CD4-positive, alpha-beta T cell (primary cell): ENCODE data around the gene TBC1D19. TPM values are rescaled to one million over a fixed set of nuclear protein-coding genes. Genes with fewer than 3 reads are reported as not detected.

Experiments used
- ATAC-seq: fragments of 200-7000 bp; cut with Tn5 transposase; one replicate; pipeline ENCODE4 v1.10.0; 2022; ENCODE audit warnings: mild to moderate bottlenecking; ENCODE audit not compliant: poor library complexity
- CTCF ChIA-PET: fragments of 350-600 bp; sonication (Branson Sonifier 250); formaldehyde crosslinking; loops from one replicate; lab custom pipeline; 2021; ENCODE audit warnings: antibody characterized with exemption, inconsistent platforms; lab: Charles Lee
- POLR2A ChIA-PET: fragments of 350-600 bp; sonication (Branson Sonifier 250); formaldehyde crosslinking; loops from one replicate; lab custom pipeline; 2021; ENCODE audit warnings: antibody characterized with exemption, inconsistent platforms; lab: Charles Lee
- DNase-seq, 14 experiments: peaks; one replicate each; pipeline ENCODE4 v3.0.0-alpha.2; 2013 to 2020; ENCODE audit warnings: mixed read lengths in 2 of 14
- H3K27ac ChIP-seq, 2 donors: one replicate each; pipeline versions ENCODE4 v1.5.1 to v1.7.0; 2013; ENCODE audit warnings: low read length in 2 of 2, low read depth in 1 of 2, mild to moderate bottlenecking in 1 of 2
- H3K27me3 ChIP-seq, 2 experiments: 1 replicate in 1 of 2; 2 replicates in 1 of 2; pipeline versions ENCODE4 v1.6.1 to v1.7.0; 2013; ENCODE audit warnings: low read length in 2 of 2, control low read depth in 1 of 2, mild to moderate bottlenecking in 1 of 2, moderate library complexity in 1 of 2; ENCODE audit not compliant: insufficient read depth in 2 of 2, control insufficient read depth in 1 of 2
- H3K36me3 ChIP-seq: one replicate; pipeline ENCODE4 v1.6.1; 2013; ENCODE audit warnings: low read length, control low read depth; ENCODE audit not compliant: insufficient read depth
- H3K4me1 ChIP-seq: one replicate; pipeline ENCODE4 v1.6.1; 2013; ENCODE audit warnings: low read length, control low read depth; ENCODE audit not compliant: insufficient read depth
- H3K4me3 ChIP-seq: one replicate; pipeline ENCODE4 v1.5.1; 2013; ENCODE audit warnings: mild to moderate bottlenecking, low read length, moderate library complexity
- H3K9me3 ChIP-seq, 2 experiments: 1 replicate in 1 of 2; 2 replicates in 1 of 2; pipeline versions ENCODE4 v1.6.1 to v1.7.0; 2013; ENCODE audit warnings: low read length in 2 of 2, mild to moderate bottlenecking in 2 of 2, control low read depth in 1 of 2, moderate library complexity in 1 of 2; ENCODE audit not compliant: control insufficient read depth in 1 of 2, insufficient read depth in 1 of 2
- H3K27ac Mint-ChIP-seq: one replicate; pipeline ENCODE4 v1.8.0; 2020; ENCODE audit warnings: mixed read lengths
- H3K27me3 Mint-ChIP-seq: one replicate; pipeline ENCODE4 v1.8.0; 2021; ENCODE audit warnings: mixed read lengths
- H3K36me3 Mint-ChIP-seq: one replicate; pipeline ENCODE4 v1.8.0; 2021; ENCODE audit warnings: low read depth, mixed read lengths
- H3K4me1 Mint-ChIP-seq: one replicate; pipeline ENCODE4 v1.8.0; 2021; ENCODE audit warnings: low read depth, mixed read lengths
- H3K4me3 Mint-ChIP-seq: one replicate; pipeline ENCODE4 v1.8.0; 2020; ENCODE audit warnings: mild to moderate bottlenecking, mixed read lengths
- H3K9me3 Mint-ChIP-seq: one replicate; pipeline ENCODE4 v1.8.0; 2020; ENCODE audit warnings: mixed read lengths
- intact Hi-C, 2 experiments: fragments of 100-400 bp; cut with DNase I in 1 of 2; cut with micrococcal nuclease in 1 of 2; formaldehyde crosslinking; loops; one replicate each; pipeline versions ENCODE4 v1.15.1 to v1.9.0; 2023 to 2025; cut with DNase I, micrococcal nuclease
- total RNA-seq, 174 experiments: library from RNA in 2 of 174; stranded (reverse) in 2 of 174; gene quantifications; one replicate each; pipeline ENCODE4 v1.2.3 and lab custom pipeline; 2021 to 2026
- TF ChIP-seq, protein P1 (sequence below): fragments of 200-600 bp; IDR thresholded peaks from one replicate; pipeline ENCODE4 v1.8.0; 2022; ENCODE audit warnings: antibody characterized with exemption, mild to moderate bottlenecking

TBC1D19 gene
- total RNA-seq, 2 experiments from 2014 or later, result 4.0 to 4.8 TPM

DNA sequence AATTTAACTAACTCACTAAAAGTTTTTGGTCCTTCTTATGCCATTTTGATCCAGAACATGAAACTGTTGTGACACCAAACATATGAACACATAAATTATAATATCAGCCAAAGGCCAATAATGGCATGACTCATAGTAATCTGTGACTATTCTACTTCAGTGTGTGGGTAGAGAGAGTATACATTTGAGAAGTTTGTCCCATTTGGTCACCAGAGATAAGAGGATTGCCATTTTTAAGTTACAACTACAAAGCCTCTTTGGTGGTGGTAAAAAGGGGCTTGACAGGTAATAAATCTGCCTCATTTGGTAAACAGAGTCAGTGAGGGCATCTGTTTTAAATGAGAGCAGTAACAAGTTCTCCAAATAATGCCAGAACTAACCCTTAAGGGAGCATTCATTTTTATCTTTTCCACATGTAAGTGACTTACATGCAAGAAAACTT, 117.9 kb downstream of the TBC1D19 start:
- TF ChIP-seq, protein P1, sequence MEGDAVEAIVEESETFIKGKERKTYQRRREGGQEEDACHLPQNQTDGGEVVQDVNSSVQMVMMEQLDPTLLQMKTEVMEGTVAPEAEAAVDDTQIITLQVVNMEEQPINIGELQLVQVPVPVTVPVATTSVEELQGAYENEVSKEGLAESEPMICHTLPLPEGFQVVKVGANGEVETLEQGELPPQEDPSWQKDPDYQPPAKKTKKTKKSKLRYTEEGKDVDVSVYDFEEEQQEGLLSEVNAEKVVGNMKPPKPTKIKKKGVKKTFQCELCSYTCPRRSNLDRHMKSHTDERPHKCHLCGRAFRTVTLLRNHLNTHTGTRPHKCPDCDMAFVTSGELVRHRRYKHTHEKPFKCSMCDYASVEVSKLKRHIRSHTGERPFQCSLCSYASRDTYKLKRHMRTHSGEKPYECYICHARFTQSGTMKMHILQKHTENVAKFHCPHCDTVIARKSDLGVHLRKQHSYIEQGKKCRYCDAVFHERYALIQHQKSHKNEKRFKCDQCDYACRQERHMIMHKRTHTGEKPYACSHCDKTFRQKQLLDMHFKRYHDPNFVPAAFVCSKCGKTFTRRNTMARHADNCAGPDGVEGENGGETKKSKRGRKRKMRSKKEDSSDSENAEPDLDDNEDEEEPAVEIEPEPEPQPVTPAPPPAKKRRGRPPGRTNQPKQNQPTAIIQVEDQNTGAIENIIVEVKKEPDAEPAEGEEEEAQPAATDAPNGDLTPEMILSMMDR, result no peak
- Histone ChIP-seq H3K27ac (no peak overlapping the region), H3K9me3 (no peaks in the 10 kb centered on the region), H3K4me3 (no peak overlapping the region), H3K36me3 (no peaks in the 10 kb centered on the region), H3K27me3 (no peaks in the 10 kb centered on the region), H3K4me1 (no peaks in the 10 kb centered on the region)
- no peaks in the 10 kb centered on the region for H3K27me3 Mint-ChIP-seq
- H3K9me3 Mint-ChIP-seq, result no peaks in the 10 kb centered on the region
- no peak overlapping the region for H3K27ac Mint-ChIP-seq
- H3K36me3 Mint-ChIP-seq, result peaks cover 19% of the 10 kb centered on the region
- ChIA-PET POLR2A (no interaction called here), CTCF (no interaction called here)
- intact Hi-C loops, result no loop called here
- no peak overlapping the region for H3K4me3 Mint-ChIP-seq
- H3K4me1 Mint-ChIP-seq, result no peaks in the 10 kb centered on the region
- ATAC-seq (no peak), DNase-seq (no peak)

DNA sequence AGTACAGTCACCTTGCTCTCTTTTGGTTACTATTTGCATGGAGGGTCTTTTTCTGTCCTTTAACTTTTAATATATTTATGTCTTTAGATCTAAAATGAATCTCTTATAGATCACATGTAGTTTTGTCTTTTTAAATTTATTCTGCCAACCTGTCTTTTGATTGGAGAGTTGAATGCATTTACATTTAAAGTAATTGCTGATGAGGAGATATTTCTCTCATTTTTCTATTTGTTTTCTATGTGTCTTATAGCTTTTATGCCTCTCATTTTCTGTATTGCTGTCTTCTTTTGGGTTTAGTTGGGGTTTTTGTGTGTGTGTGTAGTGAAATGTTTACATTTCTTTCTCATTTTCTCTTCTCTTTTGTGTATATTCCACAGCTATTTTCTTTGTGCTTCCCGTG, 123.5 kb downstream of the TBC1D19 start:
- H3K27me3 Mint-ChIP-seq, result no peaks in the 10 kb centered on the region
- H3K36me3 Mint-ChIP-seq, result peaks cover 45% of the 10 kb centered on the region

DNA sequence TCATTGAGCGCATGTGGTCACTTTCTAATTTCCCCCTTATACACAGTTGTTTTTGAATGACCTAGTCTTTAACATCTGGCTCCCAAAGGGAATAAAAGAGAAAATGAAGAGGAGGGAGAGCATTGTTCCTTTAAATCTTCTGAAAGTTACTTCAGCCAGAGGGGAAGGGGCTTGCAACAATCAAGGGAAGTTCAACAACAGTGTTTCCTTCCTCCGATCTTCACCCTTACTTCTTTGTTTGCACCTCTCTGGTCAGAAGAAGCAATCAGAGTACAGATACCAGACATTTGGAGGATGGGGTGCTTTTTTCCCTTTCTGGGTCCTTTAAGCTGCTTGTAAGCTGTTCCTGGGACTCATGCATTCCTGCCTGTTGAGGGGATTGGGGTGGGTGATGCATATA, 125.4 kb downstream of the TBC1D19 start:
- intact Hi-C loops, result no loop called here
- ChIA-PET CTCF (no interaction called here), POLR2A (interaction anchor here (0.6 kb wide), 1 partner anchor 125 kb away, joined by 3 read pairs; no protein-coding TSS in a partner anchor)
- H3K27me3 Mint-ChIP-seq, result no peaks in the 10 kb centered on the region
- TF ChIP-seq, protein P1, result no peak
- H3K4me3 Mint-ChIP-seq, result no peak overlapping the region
- Histone ChIP-seq H3K27me3 (no peaks in the 10 kb centered on the region), H3K27ac (no peak overlapping the region), H3K9me3 (no peaks in the 10 kb centered on the region), H3K4me1 (no peaks in the 10 kb centered on the region), H3K4me3 (no peak overlapping the region), H3K36me3 (no peaks in the 10 kb centered on the region)
- no peak overlapping the region for H3K27ac Mint-ChIP-seq
- no peaks in the 10 kb centered on the region for H3K4me1 Mint-ChIP-seq
- H3K9me3 Mint-ChIP-seq, result peaks cover 4% of the 10 kb centered on the region
- peaks cover 45% of the 10 kb centered on the region for H3K36me3 Mint-ChIP-seq
- ATAC-seq (no peak), DNase-seq (no peak)

More for the DNA sequence above, 123.5 kb downstream of the TBC1D19 start:
- Histone ChIP-seq H3K27me3 (no peaks in the 10 kb centered on the region), H3K36me3 (no peaks in the 10 kb centered on the region), H3K4me1 (no peaks in the 10 kb centered on the region), H3K9me3 (no peaks in the 10 kb centered on the region), H3K27ac (no peak overlapping the region), H3K4me3 (no peak overlapping the region)
- TF ChIP-seq, protein P1, result no peak
- no peaks in the 10 kb centered on the region for H3K4me1 Mint-ChIP-seq
- POLR2A ChIA-PET, result no interaction called here
- no peak overlapping the region for H3K27ac Mint-ChIP-seq
- ATAC-seq, result no peak
- H3K9me3 Mint-ChIP-seq, result peaks cover 4% of the 10 kb centered on the region
- no peak for DNase-seq
- intact Hi-C loops, result no loop called here
- CTCF ChIA-PET, result no interaction called here
- H3K4me3 Mint-ChIP-seq, result no peak overlapping the region
